Esophagus muscularis mucosa (tissue), 4 donors: ENCODE data around the gene PHLDA3.

ENCODE experiments used
- EP300 ChIP-seq: sonication (generic); formaldehyde crosslinking; IDR thresholded peaks from one replicate; pipeline ENCODE4 v1.6.1; 2017; ENCODE audit warnings: antibody characterized with exemption
- POLR2A ChIP-seq: fragments of 450-650 bp; IDR thresholded peaks from one replicate; pipeline ENCODE4 v1.6.1; 2017; ENCODE audit warnings: antibody characterized with exemption, moderate library complexity, mild to moderate bottlenecking, low read depth
- POLR2AphosphoS5 ChIP-seq, 2 donors: sonication (generic); formaldehyde crosslinking; IDR thresholded peaks; one replicate each; pipeline ENCODE4 v1.6.1; 2017; ENCODE audit warnings: antibody characterized with exemption in 2 of 2
- TF ChIP-seq, protein P1 (sequence below), 3 experiments: fragments of 200-600 bp in 2 of 3; fragments of 450-650 bp in 1 of 3; sonication (generic) in 2 of 3; IDR thresholded peaks; one replicate each; pipeline ENCODE4 v1.5.1; 2017 to 2019; ENCODE audit warnings: antibody characterized with exemption in 3 of 3, mild to moderate bottlenecking in 2 of 3, moderate library complexity in 1 of 3

DNA sequence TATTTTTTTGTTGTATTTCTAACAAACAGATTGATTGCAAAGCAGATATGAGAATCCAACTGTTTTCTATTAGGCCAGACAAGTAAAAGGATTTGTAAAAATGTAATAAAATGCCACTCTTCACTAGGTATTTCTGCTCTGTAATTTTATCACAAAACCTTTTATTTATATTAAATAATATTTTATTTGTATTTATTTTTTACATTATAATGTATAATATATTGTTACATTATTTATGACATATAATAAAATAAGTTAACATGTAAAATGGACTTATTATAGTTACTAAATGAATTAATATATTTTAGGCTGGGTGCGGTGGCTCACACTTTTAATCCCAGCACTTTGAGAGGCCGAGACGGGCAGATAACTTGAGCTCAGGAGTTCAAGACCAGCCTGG lies 34.7 kb downstream of the PHLDA3 start:
- TF ChIP-seq POLR2A (no peak), EP300 (no peak), POLR2AphosphoS5 (IDR thresholded peaks at IDR 0.05) (no peak)
- TF ChIP-seq, protein P1, sequence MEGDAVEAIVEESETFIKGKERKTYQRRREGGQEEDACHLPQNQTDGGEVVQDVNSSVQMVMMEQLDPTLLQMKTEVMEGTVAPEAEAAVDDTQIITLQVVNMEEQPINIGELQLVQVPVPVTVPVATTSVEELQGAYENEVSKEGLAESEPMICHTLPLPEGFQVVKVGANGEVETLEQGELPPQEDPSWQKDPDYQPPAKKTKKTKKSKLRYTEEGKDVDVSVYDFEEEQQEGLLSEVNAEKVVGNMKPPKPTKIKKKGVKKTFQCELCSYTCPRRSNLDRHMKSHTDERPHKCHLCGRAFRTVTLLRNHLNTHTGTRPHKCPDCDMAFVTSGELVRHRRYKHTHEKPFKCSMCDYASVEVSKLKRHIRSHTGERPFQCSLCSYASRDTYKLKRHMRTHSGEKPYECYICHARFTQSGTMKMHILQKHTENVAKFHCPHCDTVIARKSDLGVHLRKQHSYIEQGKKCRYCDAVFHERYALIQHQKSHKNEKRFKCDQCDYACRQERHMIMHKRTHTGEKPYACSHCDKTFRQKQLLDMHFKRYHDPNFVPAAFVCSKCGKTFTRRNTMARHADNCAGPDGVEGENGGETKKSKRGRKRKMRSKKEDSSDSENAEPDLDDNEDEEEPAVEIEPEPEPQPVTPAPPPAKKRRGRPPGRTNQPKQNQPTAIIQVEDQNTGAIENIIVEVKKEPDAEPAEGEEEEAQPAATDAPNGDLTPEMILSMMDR (IDR thresholded peaks at IDR 0.05), result no peak
